Upper lobe of left lung (tissue), 4 donors: ENCODE results near the gene RUNX2.

Source experiments
- POLR2A ChIP-seq, 4 donors: fragments of 450-650 bp; IDR thresholded peaks; one replicate each; pipeline ENCODE4 v1.5.1; 2016 to 2017; ENCODE audit warnings: antibody characterized with exemption in 4 of 4, mild to moderate bottlenecking in 2 of 4
- POLR2AphosphoS5 ChIP-seq, 2 donors: sonication (generic); formaldehyde crosslinking; IDR thresholded peaks; one replicate each; pipeline ENCODE4 v1.5.1; 2017; ENCODE audit warnings: antibody characterized with exemption in 2 of 2
- TF ChIP-seq, protein P1 (sequence below), 6 experiments: fragments of 450-650 bp in 4 of 6; fragments of 200-600 bp in 2 of 6; sonication (generic) in 2 of 6; IDR thresholded peaks; one replicate each; pipeline ENCODE4 v1.5.1; 2016 to 2019; ENCODE audit warnings: antibody characterized with exemption in 6 of 6

GRCh38 chr6:45692021-45692420, 363.9 kb downstream of the RUNX2 start:
- TF ChIP-seq POLR2A (IDR thresholded peaks at IDR 0.05), result no peak
- TF ChIP-seq, protein P1, sequence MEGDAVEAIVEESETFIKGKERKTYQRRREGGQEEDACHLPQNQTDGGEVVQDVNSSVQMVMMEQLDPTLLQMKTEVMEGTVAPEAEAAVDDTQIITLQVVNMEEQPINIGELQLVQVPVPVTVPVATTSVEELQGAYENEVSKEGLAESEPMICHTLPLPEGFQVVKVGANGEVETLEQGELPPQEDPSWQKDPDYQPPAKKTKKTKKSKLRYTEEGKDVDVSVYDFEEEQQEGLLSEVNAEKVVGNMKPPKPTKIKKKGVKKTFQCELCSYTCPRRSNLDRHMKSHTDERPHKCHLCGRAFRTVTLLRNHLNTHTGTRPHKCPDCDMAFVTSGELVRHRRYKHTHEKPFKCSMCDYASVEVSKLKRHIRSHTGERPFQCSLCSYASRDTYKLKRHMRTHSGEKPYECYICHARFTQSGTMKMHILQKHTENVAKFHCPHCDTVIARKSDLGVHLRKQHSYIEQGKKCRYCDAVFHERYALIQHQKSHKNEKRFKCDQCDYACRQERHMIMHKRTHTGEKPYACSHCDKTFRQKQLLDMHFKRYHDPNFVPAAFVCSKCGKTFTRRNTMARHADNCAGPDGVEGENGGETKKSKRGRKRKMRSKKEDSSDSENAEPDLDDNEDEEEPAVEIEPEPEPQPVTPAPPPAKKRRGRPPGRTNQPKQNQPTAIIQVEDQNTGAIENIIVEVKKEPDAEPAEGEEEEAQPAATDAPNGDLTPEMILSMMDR (IDR thresholded peaks at IDR 0.05), result no peak
- TF ChIP-seq POLR2AphosphoS5 (IDR thresholded peaks at IDR 0.05), result no peak
